Endothelial cell of umbilical vein (primary cell): ENCODE measurements around the gene PCMT1. TPM values are rescaled to one million over a fixed set of nuclear protein-coding genes. Genes with fewer than 3 reads are reported as not detected.

ENCODE experiments used
- BruUV-seq: library from RNA; stranded (reverse); fragments of 400-500 nt; replicated peaks from 2 replicates; lab custom pipeline; 2021; lab: Mats Ljungman, UMichigan
- CTCF ChIA-PET: fragments of 300-600, 350-600 bp; sonication (Branson Sonifier 250); formaldehyde crosslinking; loops from one replicate; lab custom pipeline; 2021; ENCODE audit warnings: antibody characterized with exemption, inconsistent platforms; lab: Charles Lee
- POLR2A ChIA-PET: fragments of 300-600, 350-600 bp; sonication (Branson Sonifier 250); formaldehyde crosslinking; loops from one replicate; lab custom pipeline; 2021; ENCODE audit warnings: antibody characterized with exemption, inconsistent platforms; lab: Charles Lee
- DNase-seq: peaks from one replicate; pipeline ENCODE4 v3.0.0-alpha.2; 2011; ENCODE audit warnings: low read depth, low spot score
- FAIRE-seq: peaks from 2 replicates; lab custom pipeline; 2011; peaks lifted over from hg19 to GRCh38; lab: Jason Lieb, UNC
- H2AFZ ChIP-seq: 2 replicates; pipeline ENCODE4 v1.6.0; 2012; ENCODE audit warnings: low read depth, low read length, control low read depth, inconsistent platforms
- H3K27ac ChIP-seq: 2 replicates; pipeline ENCODE4 v1.5.1; 2011; ENCODE audit warnings: low read depth, mild to moderate bottlenecking, control low read depth, low read length, moderate library complexity; ENCODE audit not compliant: insufficient read depth
- H3K27me3 ChIP-seq, 2 experiments: 2 replicates each; pipeline versions ENCODE4 v1.6.0 to v1.6.1; 2011; ENCODE audit warnings: low read length in 2 of 2, mixed read lengths in 1 of 2; ENCODE audit not compliant: control insufficient read depth in 2 of 2, insufficient read depth in 2 of 2
- H3K36me3 ChIP-seq, 2 experiments: 2 replicates in 1 of 2; 3 replicates in 1 of 2; pipeline ENCODE4 v1.5.1; 2011; ENCODE audit warnings: low read length in 2 of 2, mild to moderate bottlenecking in 1 of 2, moderate library complexity in 1 of 2; ENCODE audit not compliant: control insufficient read depth in 2 of 2, insufficient read depth in 2 of 2; ENCODE audit errors: extremely low read depth in 1 of 2
- H3K4me1 ChIP-seq: 3 replicates; pipeline ENCODE4 v1.5.1; 2011; ENCODE audit warnings: mild to moderate bottlenecking, low read length; ENCODE audit not compliant: control insufficient read depth, insufficient read depth; ENCODE audit errors: extremely low read depth
- H3K4me2 ChIP-seq: 2 replicates; pipeline ENCODE4 v1.6.1; 2011; ENCODE audit warnings: low read length, control low read depth, mixed read lengths; ENCODE audit not compliant: insufficient read depth
- H3K4me3 ChIP-seq, 3 experiments: fragments of 200-600 bp in 1 of 3; sonication (generic), shearing (Covaris generic) in 1 of 3; replicated peaks in 1 of 3; 2 replicates each; pipeline ENCODE4 v1.5.1; 2011 to 2016; ENCODE audit warnings: control low read depth in 3 of 3, low read length in 3 of 3, mild to moderate bottlenecking in 2 of 3, inconsistent platforms in 1 of 3, low read depth in 1 of 3, moderate library complexity in 1 of 3; ENCODE audit not compliant: insufficient read depth in 1 of 3
- H3K79me2 ChIP-seq: 2 replicates; pipeline ENCODE4 v1.6.0; 2012; ENCODE audit warnings: low read length, inconsistent platforms; ENCODE audit not compliant: control insufficient read depth, insufficient read depth
- H3K9ac ChIP-seq: replicated peaks from 2 replicates; pipeline ENCODE3; 2011; ENCODE audit warnings: low read length, control low read depth; ENCODE audit not compliant: insufficient read depth; ENCODE audit errors: extremely low read depth
- H3K9me1 ChIP-seq: replicated peaks from 3 replicates; pipeline ENCODE4 v1.6.0; 2011; ENCODE audit warnings: mild to moderate bottlenecking, low read length; ENCODE audit not compliant: control insufficient read depth, insufficient read depth; ENCODE audit errors: extremely low read depth
- H3K9me3 ChIP-seq: replicated peaks from 2 replicates; pipeline ENCODE4 v1.5.1; 2012; ENCODE audit warnings: low read length, inconsistent platforms; ENCODE audit not compliant: control insufficient read depth, insufficient read depth
- H4K20me1 ChIP-seq: replicated peaks from 2 replicates; pipeline ENCODE3; 2011; ENCODE audit warnings: mild to moderate bottlenecking, low read length; ENCODE audit not compliant: control insufficient read depth, insufficient read depth; ENCODE audit errors: extremely low read depth
- CTCF ChIP-seq, 2 donors: IDR thresholded peaks; 1 replicate in 1 of 2; 2 replicates in 1 of 2; pipeline ENCODE4 v1.5.1; 2011; ENCODE audit warnings: low read length in 2 of 2, mild to moderate bottlenecking in 2 of 2, moderate library complexity in 2 of 2, control low read depth in 1 of 2, inconsistent platforms in 1 of 2, low read depth in 1 of 2; ENCODE audit not compliant: insufficient read depth in 1 of 2; ENCODE audit errors: extremely low read depth in 1 of 2
- GATA2 ChIP-seq: IDR thresholded peaks from 2 replicates; pipeline ENCODE4 v1.7.0; 2011; ENCODE audit warnings: low read depth, mild to moderate bottlenecking, moderate library complexity, mixed read lengths, low read length; ENCODE audit not compliant: insufficient read length, insufficient read depth
- POLR2AphosphoS5 ChIP-seq: IDR thresholded peaks from 2 replicates; pipeline ENCODE4 v1.6.1; 2012; ENCODE audit warnings: low read depth, mild to moderate bottlenecking, control low read depth, low read length, moderate library complexity; ENCODE audit not compliant: insufficient read depth
- dilution Hi-C: fragments of 300-500 bp; cut with MboI; formaldehyde crosslinking; loops from one replicate; pipeline ENCODE4 v1.15.0; 2019; ENCODE audit warnings: low sequenced_read_pairs; ENCODE audit not compliant: extremely low pct_ligation_motif_present
- intact Hi-C: fragments of 100-400 bp; cut with micrococcal nuclease; formaldehyde crosslinking; loops from one replicate; pipeline ENCODE4 v1.10.0; 2022
- polyA plus RNA-seq, 4 experiments: library from polyadenylated mRNA; depleted of rRNA in 3 of 4; stranded (reverse) in 3 of 4; unstranded in 1 of 4; fragments of >200 nt; gene quantifications; 2 replicates each; pipeline versions ENCODE4 v1.2.1 to v1.2.3, GENCODE V29; 2011 to 2012; ENCODE audit warnings: missing spikeins in 1 of 4
- total RNA-seq: library from RNA; stranded (reverse); gene quantifications from 2 replicates; pipeline ENCODE4 v1.2.3, GENCODE V29; 2021
- TF ChIP-seq, protein P1 (sequence below): IDR thresholded peaks from 2 replicates; pipeline ENCODE4 v1.6.1; 2011; ENCODE audit not compliant: insufficient read depth, insufficient read length

Gene PCMT1
- total and polyA plus RNA-seq, 2 donors (not counting 3 experiments of a cell fraction or from before 2014, with no cell fraction given): 95.0 to 102 TPM

- TF ChIP-seq, protein P1, sequence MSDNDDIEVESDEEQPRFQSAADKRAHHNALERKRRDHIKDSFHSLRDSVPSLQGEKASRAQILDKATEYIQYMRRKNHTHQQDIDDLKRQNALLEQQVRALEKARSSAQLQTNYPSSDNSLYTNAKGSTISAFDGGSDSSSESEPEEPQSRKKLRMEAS: no peak
- TF ChIP-seq POLR2AphosphoS5 (no peak), CTCF (IDR thresholded peaks at IDR 0.05; ENCODE audit: extremely low read depth in 1 of 2, insufficient read depth in 1 of 2, low read depth in 1 of 2, low read length in 2 of 2) (no peak), GATA2 (no peak)
- Histone ChIP-seq H2AFZ (no peak overlapping the region), H3K27ac (no peak overlapping the region), H3K27me3 (no peaks in the 10 kb centered on the region), H3K4me2 (no peak overlapping the region), H3K36me3 (peaks cover 0 to 8% of the 10 kb centered on the region in 2 experiments), H3K79me2 (no peaks in the 10 kb centered on the region), H3K4me1 (no peaks in the 10 kb centered on the region), H3K4me3 (no peak overlapping the region), H3K9me1 (no peaks in the 10 kb centered on the region), H3K9ac (no peak overlapping the region), H3K9me3 (no peaks in the 10 kb centered on the region), H4K20me1 (no peaks in the 10 kb centered on the region)
- dilution Hi-C loops (no loop called here), intact Hi-C loops (loop anchor here (5.0 kb wide), 1 partner anchor 186 kb away; no protein-coding TSS in a partner anchor)
- ChIA-PET POLR2A (no interaction called here), CTCF (interaction anchor here (0.9 to 1.7 kb wide), 3 partner anchors 9 to 91 kb away, joined by 3 to 7 read pairs (median 4); no protein-coding TSS in a partner anchor)
- FAIRE-seq (no peak), DNase-seq (no peak)
- no TSS peak for BruUV-seq
These were observed 81.8 kb downstream of the PCMT1 start for GRCh38 chr6:149831308-149831820.
